ENCODE results near the gene TMC4.
"Not testable (repeated sequence)": the region's sequence is repeated elsewhere in the genome, so short reads cannot be mapped to it uniquely, and the experiment has no call there.

The TMC4 gene

GRCh38 chr19:54207676-54207982 is 34.7 kb upstream of the TMC4 start:
- H3K4me1 Mint-ChIP-seq = peaks cover 85% of the 10 kb centered on the region

GRCh38 chr19:54207193-54207592 is 34.2 kb upstream of the TMC4 start:
- peak overlapping the region; percentile 81 for H3K4me3 Mint-ChIP-seq
- H3K27ac Mint-ChIP-seq = peak overlapping the region; percentile 85
- peaks cover 36% of the 10 kb centered on the region for H3K36me3 Mint-ChIP-seq
- H3K9me3 Mint-ChIP-seq, H3K27me3 Mint-ChIP-seq: not testable (repeated sequence)
- peaks cover 90% of the 10 kb centered on the region for H3K4me1 Mint-ChIP-seq

More at GRCh38 chr19:54207676-54207982, 34.7 kb upstream of the TMC4 start:
- H3K4me3 Mint-ChIP-seq = peak overlapping the region; percentile 81
- H3K9me3 Mint-ChIP-seq = no peaks in the 10 kb centered on the region
- peak overlapping the region; percentile 85 for H3K27ac Mint-ChIP-seq
- no peaks in the 10 kb centered on the region for H3K27me3 Mint-ChIP-seq
- H3K36me3 Mint-ChIP-seq = peaks cover 32% of the 10 kb centered on the region

DNA sequence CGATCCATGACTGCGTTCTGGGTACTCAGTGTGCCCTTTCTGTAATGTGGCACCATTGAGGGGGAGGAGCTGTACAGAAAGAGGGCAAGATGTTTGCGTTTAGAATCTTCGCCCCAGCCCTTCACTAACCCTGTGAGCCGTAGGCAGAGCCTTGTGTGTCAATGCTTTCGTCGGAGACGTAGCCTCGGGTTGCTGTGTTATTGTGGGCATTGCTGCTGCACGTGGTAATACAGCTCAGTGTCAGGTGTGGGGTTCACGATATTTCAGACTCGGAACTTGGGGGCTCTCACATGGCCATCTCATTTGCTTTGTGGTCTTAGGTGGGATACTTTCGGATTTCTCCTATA is 33.8 kb upstream of the TMC4 start:
- Mint-ChIP-seq H3K27me3 (no peaks in the 10 kb centered on the region), H3K4me1 (peaks cover 91% of the 10 kb centered on the region), H3K27ac (peak overlapping the region; percentile 85), H3K36me3 (peaks cover 39% of the 10 kb centered on the region), H3K4me3 (peak overlapping the region; percentile 81), H3K9me3 (no peaks in the 10 kb centered on the region)

DNA sequence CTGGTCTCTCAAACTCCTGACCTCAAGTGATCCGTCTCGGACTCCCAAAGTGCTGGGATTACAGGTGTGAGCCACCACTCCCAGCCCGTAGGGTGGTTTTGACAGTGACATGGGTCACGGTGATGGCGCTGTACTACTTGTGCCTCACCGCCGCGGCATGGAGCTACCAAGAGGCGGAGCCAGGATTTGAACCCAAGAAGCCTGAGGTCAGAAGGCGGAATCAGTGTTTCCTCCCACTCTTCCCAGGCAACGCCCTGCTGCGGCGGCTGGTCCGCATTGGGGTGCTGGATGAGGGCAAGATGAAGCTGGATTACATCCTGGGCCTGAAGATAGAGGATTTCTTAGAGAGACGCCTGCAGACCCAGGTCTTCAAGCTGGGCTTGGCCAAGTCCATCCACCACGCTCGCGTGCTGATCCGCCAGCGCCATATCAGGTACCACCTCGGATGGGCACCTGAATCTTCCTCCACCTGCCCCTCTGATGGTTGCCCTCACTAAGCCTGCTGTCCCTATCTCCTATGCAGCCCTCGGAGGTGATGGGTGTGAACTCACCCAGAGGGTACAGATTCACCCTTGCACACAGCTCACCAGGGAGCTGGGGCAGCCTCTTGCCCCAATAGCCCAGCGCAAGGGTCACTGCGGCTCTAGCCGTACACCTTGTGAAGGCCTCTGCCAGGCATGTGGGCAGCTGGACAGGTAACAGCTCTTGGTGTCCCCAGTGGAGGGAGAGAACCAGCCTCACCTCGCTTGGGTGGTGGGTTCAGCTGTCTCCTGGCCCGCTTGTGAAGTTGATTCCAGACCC is 33.3 kb upstream of the TMC4 start:
- Mint-ChIP-seq H3K9me3 (no peaks in the 10 kb centered on the region), H3K27me3 (no peaks in the 10 kb centered on the region), H3K4me3 (peak overlapping the region; percentile 95), H3K36me3 (peaks cover 43% of the 10 kb centered on the region), H3K27ac (no peak overlapping the region), H3K4me1 (peaks cover 90% of the 10 kb centered on the region)

DNA sequence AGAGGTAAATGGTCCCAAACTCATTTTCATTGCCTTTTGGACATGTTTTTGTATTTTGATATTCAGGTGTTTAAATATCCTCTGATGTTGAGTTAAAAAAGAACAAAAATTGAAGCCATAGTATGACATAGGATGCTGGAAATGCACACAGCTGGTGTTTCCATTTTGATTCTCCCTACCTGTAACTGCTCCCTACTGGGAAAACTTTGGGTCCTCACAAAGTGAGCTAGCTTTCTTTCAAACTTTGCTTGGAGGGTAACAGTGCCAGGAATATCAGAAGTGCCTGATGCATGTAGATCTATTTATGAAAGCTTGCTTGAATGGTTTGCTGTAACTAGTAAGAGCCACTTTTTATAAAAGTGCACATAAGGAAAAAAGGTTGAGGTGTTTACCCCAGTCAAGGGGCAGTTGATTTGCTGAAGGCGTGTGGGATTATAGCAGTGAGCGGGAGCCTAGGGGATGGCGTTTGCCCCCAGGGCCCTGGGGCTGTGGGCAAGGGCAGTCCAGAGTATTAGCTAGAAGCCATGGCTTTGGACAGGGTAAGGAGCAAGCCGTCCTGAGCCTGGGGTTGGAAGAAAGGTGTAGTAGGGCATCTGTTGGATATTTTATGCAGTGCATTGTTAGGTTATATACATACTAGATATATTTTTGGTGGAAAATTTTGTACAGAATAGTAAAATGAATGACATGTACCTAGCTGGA is 32.0 kb upstream of the TMC4 start:
- peaks cover 45% of the 10 kb centered on the region for H3K36me3 Mint-ChIP-seq

GRCh38 chr19:54203151-54203611 is 30.2 kb upstream of the TMC4 start:
- Mint-ChIP-seq H3K27ac (peak overlapping the region; percentile 55), H3K27me3 (no peaks in the 10 kb centered on the region), H3K4me3 (peak overlapping the region; percentile 95), H3K36me3 (peaks cover 42% of the 10 kb centered on the region), H3K9me3 (no peaks in the 10 kb centered on the region), H3K4me1 (peaks cover 70% of the 10 kb centered on the region)

More for the DNA sequence above, 32.0 kb upstream of the TMC4 start:
- Mint-ChIP-seq H3K4me1 (peaks cover 77% of the 10 kb centered on the region), H3K27ac (peak overlapping the region; percentile 48), H3K4me3 (peak overlapping the region; percentile 95), H3K9me3 (no peaks in the 10 kb centered on the region), H3K27me3 (no peaks in the 10 kb centered on the region)

- Mint-ChIP-seq H3K27me3 (no peaks in the 10 kb centered on the region), H3K36me3 (peaks cover 37% of the 10 kb centered on the region), H3K9me3 (no peaks in the 10 kb centered on the region), H3K27ac (peak overlapping the region; percentile 65), H3K4me1 (peaks cover 58% of the 10 kb centered on the region), H3K4me3 (peak overlapping the region; percentile 95)
Observed at GRCh38 chr19:54201980-54202379, 29.0 kb upstream of the TMC4 start.

DNA sequence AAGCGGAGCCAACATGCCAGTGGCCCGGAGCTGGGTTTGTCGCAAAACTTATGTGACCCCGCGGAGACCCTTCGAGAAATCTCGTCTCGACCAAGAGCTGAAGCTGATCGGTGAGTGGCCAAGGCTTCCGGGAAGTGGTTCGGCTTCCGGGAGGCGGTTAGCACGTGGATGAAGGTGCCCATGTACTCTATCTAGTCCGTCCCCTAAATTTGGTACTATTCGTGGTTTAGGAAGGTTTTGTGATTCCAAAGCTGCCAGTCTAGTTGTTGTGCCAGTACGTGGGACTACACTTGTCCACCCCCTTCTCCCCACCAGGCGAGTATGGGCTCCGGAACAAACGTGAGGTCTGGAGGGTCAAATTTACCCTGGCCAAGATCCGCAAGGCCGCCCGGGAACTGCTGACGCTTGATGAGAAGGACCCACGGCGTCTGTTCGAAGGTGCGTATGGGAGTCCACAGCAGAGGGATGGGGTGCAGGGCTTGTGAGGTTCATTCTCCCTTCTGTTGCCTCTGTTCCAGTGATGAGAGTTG is 28.3 kb upstream of the TMC4 start:
- Mint-ChIP-seq H3K27ac (peak overlapping the region; percentile 100), H3K9me3 (no peaks in the 10 kb centered on the region), H3K36me3 (peaks cover 32% of the 10 kb centered on the region), H3K4me1 (peaks cover 51% of the 10 kb centered on the region), H3K27me3 (no peaks in the 10 kb centered on the region), H3K4me3 (peak overlapping the region; percentile 95)

- peaks cover 30% of the 10 kb centered on the region for H3K36me3 Mint-ChIP-seq
- peak overlapping the region; percentile 80 for H3K4me3 Mint-ChIP-seq
- peaks cover 32% of the 10 kb centered on the region for H3K4me1 Mint-ChIP-seq
- H3K9me3 Mint-ChIP-seq = no peaks in the 10 kb centered on the region
- H3K27me3 Mint-ChIP-seq = no peaks in the 10 kb centered on the region
- H3K27ac Mint-ChIP-seq = peak overlapping the region; percentile 67
Observed at GRCh38 chr19:54199401-54199800, 26.4 kb upstream of the TMC4 start.

DNA sequence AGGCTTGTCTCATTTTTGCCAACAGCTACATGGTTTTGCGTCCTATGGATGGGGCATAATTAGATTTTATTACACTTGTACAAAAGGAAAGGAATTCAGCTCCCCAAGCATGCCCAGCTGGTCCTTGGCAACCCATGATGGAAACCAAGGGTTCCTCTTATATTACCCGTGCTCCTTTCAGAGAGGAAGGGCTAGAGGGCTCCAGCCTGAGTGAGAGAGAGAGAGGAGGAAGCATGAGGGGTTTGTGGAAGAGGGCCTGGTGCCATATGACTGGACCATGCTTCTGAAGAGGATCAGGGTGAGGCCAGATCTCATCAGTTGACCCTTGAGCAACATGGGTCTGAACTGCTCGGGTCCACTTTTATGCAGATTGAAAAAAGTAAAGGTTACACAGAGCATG is 24.2 kb upstream of the TMC4 start:
- Mint-ChIP-seq H3K4me3 (no peak overlapping the region), H3K36me3 (peaks cover 17% of the 10 kb centered on the region), H3K27ac (no peak overlapping the region), H3K27me3 (no peaks in the 10 kb centered on the region), H3K4me1 (peaks cover 25% of the 10 kb centered on the region), H3K9me3 (no peaks in the 10 kb centered on the region)

- no peaks in the 10 kb centered on the region for H3K27me3 Mint-ChIP-seq
- H3K27ac Mint-ChIP-seq = no peak overlapping the region
- no peaks in the 10 kb centered on the region for H3K9me3 Mint-ChIP-seq
- H3K4me3 Mint-ChIP-seq = no peak overlapping the region
- peaks cover 31% of the 10 kb centered on the region for H3K4me1 Mint-ChIP-seq
- peaks cover 11% of the 10 kb centered on the region for H3K36me3 Mint-ChIP-seq
Observed at GRCh38 chr19:54196536-54196935, 23.6 kb upstream of the TMC4 start.

DNA sequence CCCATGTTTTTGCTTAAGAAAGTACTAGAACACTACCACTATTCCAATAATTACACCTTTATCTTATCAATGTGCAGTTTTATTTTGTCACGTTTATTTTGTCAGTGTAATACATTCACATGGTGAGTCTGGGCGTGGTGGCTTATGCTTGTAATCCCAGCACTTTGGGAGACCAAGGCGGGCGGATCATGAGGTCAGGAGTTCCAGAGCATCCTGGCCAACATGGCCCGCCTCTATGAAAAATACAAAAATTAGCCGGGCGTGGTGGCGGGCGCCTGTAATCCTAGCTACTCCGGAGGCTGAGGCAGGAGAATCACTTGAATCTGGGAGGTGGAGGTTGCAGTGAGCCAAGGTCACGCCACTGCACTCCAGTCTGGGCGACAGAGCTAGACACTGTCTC is 21.5 kb upstream of the TMC4 start:
- not testable (repeated sequence) for H3K27me3 Mint-ChIP-seq, H3K27ac Mint-ChIP-seq, H3K9me3 Mint-ChIP-seq, H3K4me3 Mint-ChIP-seq, H3K36me3 Mint-ChIP-seq
- peaks cover 34% of the 10 kb centered on the region for H3K4me1 Mint-ChIP-seq

DNA sequence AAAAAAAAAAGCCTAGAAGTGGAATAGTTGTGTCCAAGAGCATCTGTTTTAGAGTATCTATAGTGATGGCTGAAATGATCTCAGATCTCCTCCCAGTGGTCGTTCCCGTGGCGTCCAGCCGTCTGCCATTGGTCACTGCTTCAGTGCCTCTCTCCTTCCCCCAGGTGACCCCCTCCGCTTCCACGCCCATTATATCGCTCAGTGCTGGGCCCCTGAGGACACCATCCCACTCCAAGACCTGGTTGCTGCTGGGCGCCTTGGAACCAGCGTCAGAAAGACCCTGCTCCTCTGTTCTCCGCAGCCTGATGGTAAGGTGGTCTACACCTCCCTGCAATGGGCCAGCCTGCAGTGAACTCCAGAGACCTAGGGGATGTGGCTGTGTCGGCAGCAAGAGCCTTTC is 20.1 kb upstream of the TMC4 start:
- Mint-ChIP-seq H3K4me1 (peaks cover 28% of the 10 kb centered on the region), H3K4me3 (peak overlapping the region; percentile 97), H3K27ac (no peak overlapping the region), H3K36me3 (peaks cover 5% of the 10 kb centered on the region), H3K9me3 (no peaks in the 10 kb centered on the region), H3K27me3 (no peaks in the 10 kb centered on the region)

GRCh38 chr19:54191811-54192453 is 19.0 kb upstream of the TMC4 start:
- peaks cover 5% of the 10 kb centered on the region for H3K36me3 Mint-ChIP-seq

DNA sequence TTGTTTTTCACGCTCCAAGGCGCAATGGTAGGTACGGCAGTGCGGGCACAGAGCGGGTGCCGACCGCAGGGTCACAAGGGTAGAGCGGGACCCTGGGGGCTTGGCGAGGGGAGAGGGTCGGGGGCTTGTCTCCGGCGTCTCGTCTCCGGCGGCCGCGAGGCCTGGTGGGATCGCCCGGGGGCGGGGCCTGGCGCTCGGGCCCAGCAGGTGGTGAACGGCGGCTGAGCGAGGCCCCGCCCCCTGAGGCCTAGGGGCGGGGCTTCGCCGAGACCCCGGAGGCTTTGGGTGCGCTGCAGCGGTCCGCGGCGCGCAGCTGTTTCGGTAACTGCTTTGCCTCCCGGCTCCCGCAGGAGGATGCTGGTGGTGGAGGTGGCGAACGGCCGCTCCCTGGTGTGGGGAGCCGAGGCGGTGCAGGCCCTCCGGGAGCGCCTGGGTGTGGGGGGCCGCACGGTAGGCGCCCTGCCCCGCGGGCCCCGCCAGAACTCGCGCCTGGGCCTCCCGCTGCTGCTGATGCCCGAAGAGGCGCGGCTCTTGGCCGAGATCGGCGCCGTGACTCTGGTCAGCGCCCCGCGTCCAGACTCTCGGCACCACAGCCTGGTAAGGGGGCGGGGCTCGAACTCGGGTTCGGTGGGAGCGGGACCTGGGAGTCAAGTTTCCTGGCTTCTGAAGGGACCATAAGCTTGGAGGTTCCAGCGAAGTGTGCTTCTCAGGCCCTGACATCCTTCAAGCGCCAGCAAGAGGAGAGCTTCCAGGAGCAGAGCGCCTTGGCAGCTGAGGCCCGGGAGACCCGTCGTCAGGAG is 18.3 kb upstream of the TMC4 start, which contains the start of gene TSEN34:
TSS of gene TSEN34 (plus strand) at position 298 of the 800 bp plus-strand sequence. CDS start at position 355, 57 bp downstream.
- peak within 1 kb of the TSS; percentile 100 for H3K27ac Mint-ChIP-seq
- peaks cover 38% of the 10 kb centered on the region for H3K4me1 Mint-ChIP-seq
- H3K9me3 Mint-ChIP-seq = no peaks in the 10 kb centered on the region
- H3K4me3 Mint-ChIP-seq = peak within 1 kb of the TSS; percentile 97
- peaks cover 5% of the 10 kb centered on the region for H3K36me3 Mint-ChIP-seq
- H3K27me3 Mint-ChIP-seq = no peaks in the 10 kb centered on the region

More at GRCh38 chr19:54191811-54192453, 19.0 kb upstream of the TMC4 start:
- Mint-ChIP-seq H3K4me3 (peak overlapping the region; percentile 97), H3K4me1 (peaks cover 38% of the 10 kb centered on the region), H3K9me3 (no peaks in the 10 kb centered on the region), H3K27me3 (no peaks in the 10 kb centered on the region), H3K27ac (peak overlapping the region; percentile 55)
